ENCODE measurements around the gene STRBP.
"Not testable (repeated sequence)": the region's sequence is repeated elsewhere in the genome, so short reads cannot be mapped to it uniquely, and the experiment has no call there.

Gene STRBP

DNA sequence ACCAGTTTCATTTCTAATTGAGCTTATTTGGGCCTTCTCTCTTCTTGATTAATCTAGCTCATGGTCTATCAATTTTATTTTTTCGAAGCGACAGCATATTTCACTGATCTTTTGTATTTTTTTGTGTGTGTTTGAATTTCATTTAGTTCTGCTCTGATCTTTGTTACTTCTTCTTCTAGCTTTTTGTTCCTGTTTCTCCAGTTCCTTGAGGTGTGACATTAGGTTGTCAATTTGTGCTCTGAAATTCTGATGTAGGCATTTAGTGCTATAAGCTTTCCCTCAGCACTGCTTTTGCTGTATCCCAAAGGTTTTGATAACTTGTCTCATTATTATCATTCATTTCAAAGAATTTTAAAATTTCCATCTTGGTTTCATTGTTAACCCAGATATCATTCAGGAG lies 67.3 kb downstream of the STRBP start:
- DNase-seq: no peak
- Mint-ChIP-seq H3K36me3 (ENCODE audit: low read depth) (peaks cover 46% of the 10 kb centered on the region), H3K4me1 (no peaks in the 10 kb centered on the region), H3K4me3 (no peak overlapping the region), H3K27me3 (ENCODE audit: low read depth, poor library complexity) (no peaks in the 10 kb centered on the region), H3K27ac (no peak overlapping the region), H3K9me3 (peaks cover 33% of the 10 kb centered on the region)
- TF ChIP-seq, protein P1, sequence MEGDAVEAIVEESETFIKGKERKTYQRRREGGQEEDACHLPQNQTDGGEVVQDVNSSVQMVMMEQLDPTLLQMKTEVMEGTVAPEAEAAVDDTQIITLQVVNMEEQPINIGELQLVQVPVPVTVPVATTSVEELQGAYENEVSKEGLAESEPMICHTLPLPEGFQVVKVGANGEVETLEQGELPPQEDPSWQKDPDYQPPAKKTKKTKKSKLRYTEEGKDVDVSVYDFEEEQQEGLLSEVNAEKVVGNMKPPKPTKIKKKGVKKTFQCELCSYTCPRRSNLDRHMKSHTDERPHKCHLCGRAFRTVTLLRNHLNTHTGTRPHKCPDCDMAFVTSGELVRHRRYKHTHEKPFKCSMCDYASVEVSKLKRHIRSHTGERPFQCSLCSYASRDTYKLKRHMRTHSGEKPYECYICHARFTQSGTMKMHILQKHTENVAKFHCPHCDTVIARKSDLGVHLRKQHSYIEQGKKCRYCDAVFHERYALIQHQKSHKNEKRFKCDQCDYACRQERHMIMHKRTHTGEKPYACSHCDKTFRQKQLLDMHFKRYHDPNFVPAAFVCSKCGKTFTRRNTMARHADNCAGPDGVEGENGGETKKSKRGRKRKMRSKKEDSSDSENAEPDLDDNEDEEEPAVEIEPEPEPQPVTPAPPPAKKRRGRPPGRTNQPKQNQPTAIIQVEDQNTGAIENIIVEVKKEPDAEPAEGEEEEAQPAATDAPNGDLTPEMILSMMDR (IDR thresholded peaks at IDR 0.05): no peak

DNA sequence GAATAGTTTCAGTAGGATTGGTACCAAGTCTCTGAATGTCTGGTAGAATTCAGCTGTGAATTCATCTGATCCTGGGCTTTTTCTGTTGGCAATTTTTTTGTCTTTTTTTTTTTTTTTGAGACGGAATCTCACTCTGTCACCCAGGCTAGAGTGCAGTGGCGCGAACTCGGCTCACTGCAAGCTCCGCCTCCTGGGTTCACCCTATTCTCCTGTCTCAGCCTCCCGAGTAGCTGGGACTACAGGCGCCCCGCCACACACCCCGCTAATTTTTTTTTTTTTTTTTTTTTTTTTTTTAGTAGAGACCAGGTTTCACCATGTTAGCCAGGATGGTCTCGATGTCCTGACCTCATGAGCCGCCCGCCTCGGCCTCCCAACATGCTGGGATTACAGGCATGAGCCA lies 67.9 kb downstream of the STRBP start:
- H3K4me1 Mint-ChIP-seq, H3K27ac Mint-ChIP-seq: not testable (repeated sequence)
- H3K36me3 Mint-ChIP-seq (ENCODE audit: low read depth): peaks cover 45% of the 10 kb centered on the region

DNA sequence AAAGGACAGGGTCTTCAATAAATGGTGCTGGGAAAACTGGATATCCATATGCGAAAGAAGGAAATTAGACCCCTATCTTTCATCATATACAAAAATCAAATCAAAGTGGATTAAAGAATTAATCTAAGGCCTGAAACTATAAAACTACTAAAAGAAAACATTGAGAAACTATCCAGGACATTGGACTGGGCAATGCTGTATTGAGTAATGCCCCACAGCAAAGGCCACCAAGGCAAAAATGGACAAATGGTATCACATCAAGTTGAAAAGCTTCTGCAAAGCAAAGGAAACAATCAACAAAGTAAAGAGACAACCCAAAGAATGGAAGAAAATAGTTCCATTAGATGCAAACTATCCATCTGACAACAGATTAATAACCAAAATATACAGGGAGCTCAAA lies 72.3 kb downstream of the STRBP start:
- no peak overlapping the region for H3K4me3 Mint-ChIP-seq
- no peaks in the 10 kb centered on the region for H3K4me1 Mint-ChIP-seq
- TF ChIP-seq, protein P1 (IDR thresholded peaks at IDR 0.05): no peak
- H3K27me3 Mint-ChIP-seq (ENCODE audit: low read depth, poor library complexity): no peaks in the 10 kb centered on the region
- H3K9me3 Mint-ChIP-seq: peaks cover 9% of the 10 kb centered on the region
- peaks cover 13% of the 10 kb centered on the region for H3K36me3 Mint-ChIP-seq (ENCODE audit: low read depth)
- DNase-seq: no peak
- H3K27ac Mint-ChIP-seq: no peak overlapping the region

More for the DNA sequence above, 67.9 kb downstream of the STRBP start:
- H3K9me3 Mint-ChIP-seq: peaks cover 33% of the 10 kb centered on the region
- not testable (repeated sequence) for DNase-seq; H3K4me3 Mint-ChIP-seq; H3K27me3 Mint-ChIP-seq (ENCODE audit: low read depth, poor library complexity)

DNA sequence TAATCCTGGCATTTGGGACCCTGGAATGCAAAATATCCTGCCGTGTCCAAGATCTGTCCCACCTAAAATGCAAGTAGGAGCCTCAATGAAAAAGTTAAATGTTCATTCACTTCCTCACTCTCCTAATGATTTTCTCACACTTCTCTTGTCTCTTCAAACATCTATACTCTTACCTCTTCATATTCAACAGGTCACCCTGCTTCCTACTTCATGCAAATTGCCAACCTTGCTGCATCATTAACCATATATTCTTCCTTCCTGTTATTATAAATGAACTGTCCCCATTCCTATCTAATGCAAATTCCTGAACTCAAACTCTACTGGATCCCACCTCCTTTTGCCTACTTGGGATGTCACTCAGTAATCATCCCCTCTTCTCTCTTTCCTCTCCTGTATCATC lies 74.4 kb downstream of the STRBP start:
- peaks cover 6% of the 10 kb centered on the region for H3K36me3 Mint-ChIP-seq (ENCODE audit: low read depth)
- no peak overlapping the region for H3K27ac Mint-ChIP-seq
- H3K4me3 Mint-ChIP-seq: no peak overlapping the region
- no peak for DNase-seq
- peaks cover 11% of the 10 kb centered on the region for H3K9me3 Mint-ChIP-seq
- TF ChIP-seq, protein P1 (IDR thresholded peaks at IDR 0.05): no peak
- H3K27me3 Mint-ChIP-seq (ENCODE audit: low read depth, poor library complexity): no peaks in the 10 kb centered on the region
- H3K4me1 Mint-ChIP-seq: no peaks in the 10 kb centered on the region

DNA sequence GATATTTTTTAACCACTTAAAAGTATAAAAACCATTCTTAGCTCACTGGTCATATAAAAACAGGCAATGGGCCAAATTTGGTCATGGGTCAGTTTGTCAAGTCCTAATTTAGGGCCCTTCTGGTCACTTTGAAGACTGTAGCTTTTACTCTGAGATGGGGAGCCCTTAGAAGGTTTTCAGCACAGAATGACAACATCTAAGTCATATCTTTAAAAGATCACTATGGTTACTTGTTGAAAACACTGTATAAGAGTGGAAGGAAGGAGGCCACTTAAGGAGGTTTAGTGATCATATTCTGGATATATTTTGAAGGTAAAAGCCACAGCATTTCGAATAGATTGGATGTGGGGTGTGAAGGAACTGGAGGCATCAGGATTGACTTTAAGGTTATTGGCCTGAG lies 76.7 kb downstream of the STRBP start:
- H3K9me3 Mint-ChIP-seq: peaks cover 12% of the 10 kb centered on the region
- no peak overlapping the region for H3K4me3 Mint-ChIP-seq
- no peak overlapping the region for H3K27ac Mint-ChIP-seq
- H3K36me3 Mint-ChIP-seq (ENCODE audit: low read depth): peaks cover 11% of the 10 kb centered on the region
- no peaks in the 10 kb centered on the region for H3K4me1 Mint-ChIP-seq
- no peak for DNase-seq
- TF ChIP-seq, protein P1 (IDR thresholded peaks at IDR 0.05): no peak
- H3K27me3 Mint-ChIP-seq (ENCODE audit: low read depth, poor library complexity): no peaks in the 10 kb centered on the region

DNA sequence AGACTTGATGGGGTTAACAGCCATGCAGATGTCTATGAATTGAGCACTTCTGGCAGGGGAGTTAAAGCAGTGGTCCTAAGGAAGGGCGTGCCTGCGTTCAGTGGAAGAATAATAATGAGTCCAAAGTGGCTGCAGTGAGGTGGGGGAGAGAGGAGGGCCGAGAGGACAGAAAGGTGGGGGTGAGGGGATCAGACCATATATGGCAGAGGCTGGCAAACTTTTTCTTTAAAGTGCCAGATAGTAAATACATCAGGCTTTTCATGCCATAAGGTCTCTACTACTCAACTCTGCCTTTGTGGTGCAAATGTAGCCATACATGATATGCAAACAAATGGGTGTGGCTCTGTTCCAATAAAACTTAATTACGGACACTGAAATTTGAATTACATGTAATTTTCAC lies 77.1 kb downstream of the STRBP start:
- Mint-ChIP-seq H3K9me3 (peaks cover 11% of the 10 kb centered on the region), H3K36me3 (ENCODE audit: low read depth) (peaks cover 11% of the 10 kb centered on the region), H3K27me3 (ENCODE audit: low read depth, poor library complexity) (no peaks in the 10 kb centered on the region), H3K4me3 (no peak overlapping the region), H3K4me1 (no peaks in the 10 kb centered on the region), H3K27ac (no peak overlapping the region)
- TF ChIP-seq, protein P1 (IDR thresholded peaks at IDR 0.05): no peak
- DNase-seq: no peak
